Measurements from ENCODE around the gene ZNF326. TPM values are rescaled to one million over a fixed set of nuclear protein-coding genes. Genes with fewer than 3 reads are reported as not detected.
A peak's percentile ranks its signal among the peaks of the same experiment; 100 is the strongest.

The ZNF326 gene
- total RNA-seq, 1 donor from 2014 or later, result 57.3 TPM

- Mint-ChIP-seq H3K27me3 (ENCODE audit: low read depth) (no peaks in the 10 kb centered on the region), H3K4me3 (no peak overlapping the region), H3K27ac (no peak overlapping the region), H3K36me3 (no peaks in the 10 kb centered on the region), H3K4me1 (peaks cover 5% of the 10 kb centered on the region), H3K9me3 (peaks cover 8% of the 10 kb centered on the region)
- DNase-seq (ENCODE audit: low spot score in 2 of 2, unreplicated experiment in 2 of 2), result no peak
- TF ChIP-seq CTCF (IDR thresholded peaks at IDR 0.05; ENCODE audit: unreplicated experiment), result no peak
Measured at GRCh38 chr1:89959719-89960118, 35.2 kb upstream of the ZNF326 start.

- TF ChIP-seq CTCF (IDR thresholded peaks at IDR 0.05; ENCODE audit: unreplicated experiment), result no peak
- H3K27ac Mint-ChIP-seq, result no peak overlapping the region
- no peak overlapping the region for H3K4me3 Mint-ChIP-seq
- no peaks in the 10 kb centered on the region for H3K36me3 Mint-ChIP-seq
- H3K27me3 Mint-ChIP-seq (ENCODE audit: low read depth), result no peaks in the 10 kb centered on the region
- H3K4me1 Mint-ChIP-seq, result peaks cover 15% of the 10 kb centered on the region
- no peak for DNase-seq (ENCODE audit: low spot score in 2 of 2, unreplicated experiment in 2 of 2)
- H3K9me3 Mint-ChIP-seq, result peaks cover 8% of the 10 kb centered on the region
Measured at GRCh38 chr1:89962024-89962741, 32.7 kb upstream of the ZNF326 start.

- Mint-ChIP-seq H3K36me3 (no peaks in the 10 kb centered on the region), H3K9me3 (peaks cover 8% of the 10 kb centered on the region), H3K27ac (no peak overlapping the region), H3K4me1 (peaks cover 15% of the 10 kb centered on the region), H3K27me3 (ENCODE audit: low read depth) (no peaks in the 10 kb centered on the region), H3K4me3 (no peak overlapping the region)
- TF ChIP-seq CTCF (IDR thresholded peaks at IDR 0.05; ENCODE audit: unreplicated experiment), result no peak
- DNase-seq (ENCODE audit: low spot score in 2 of 2, unreplicated experiment in 2 of 2), result no peak
Measured at GRCh38 chr1:89962742-89963075, 32.2 kb upstream of the ZNF326 start.

GRCh38 chr1:89965193-89965768 is 29.6 kb upstream of the ZNF326 start:
- H3K36me3 Mint-ChIP-seq, result no peaks in the 10 kb centered on the region
- peaks cover 15% of the 10 kb centered on the region for H3K4me1 Mint-ChIP-seq
- H3K27me3 Mint-ChIP-seq (ENCODE audit: low read depth), result no peaks in the 10 kb centered on the region
- no peak for TF ChIP-seq CTCF (IDR thresholded peaks at IDR 0.05; ENCODE audit: unreplicated experiment)
- no peaks in the 10 kb centered on the region for H3K9me3 Mint-ChIP-seq
- H3K27ac Mint-ChIP-seq, result peak overlapping the region; percentile 8
- H3K4me3 Mint-ChIP-seq, result no peak overlapping the region
- DNase-seq (ENCODE audit: low spot score in 2 of 2, unreplicated experiment in 2 of 2), result no peak

GRCh38 chr1:89966656-89967055 is 28.3 kb upstream of the ZNF326 start:
- Mint-ChIP-seq H3K27me3 (ENCODE audit: low read depth) (no peaks in the 10 kb centered on the region), H3K9me3 (no peaks in the 10 kb centered on the region), H3K4me1 (peaks cover 15% of the 10 kb centered on the region), H3K27ac (no peak overlapping the region), H3K4me3 (no peak overlapping the region), H3K36me3 (no peaks in the 10 kb centered on the region)
- TF ChIP-seq CTCF (IDR thresholded peaks at IDR 0.05; ENCODE audit: unreplicated experiment), result no peak
- DNase-seq (ENCODE audit: low spot score in 2 of 2, unreplicated experiment in 2 of 2), result no peak
